ENCODE measurements around the gene MTHFSD. TPM values are rescaled to one million over a fixed set of nuclear protein-coding genes. Genes with fewer than 3 reads are reported as not detected.

The MTHFSD gene
- total and polyA plus RNA-seq, 2 donors = 11.0 to 18.4 TPM

DNA sequence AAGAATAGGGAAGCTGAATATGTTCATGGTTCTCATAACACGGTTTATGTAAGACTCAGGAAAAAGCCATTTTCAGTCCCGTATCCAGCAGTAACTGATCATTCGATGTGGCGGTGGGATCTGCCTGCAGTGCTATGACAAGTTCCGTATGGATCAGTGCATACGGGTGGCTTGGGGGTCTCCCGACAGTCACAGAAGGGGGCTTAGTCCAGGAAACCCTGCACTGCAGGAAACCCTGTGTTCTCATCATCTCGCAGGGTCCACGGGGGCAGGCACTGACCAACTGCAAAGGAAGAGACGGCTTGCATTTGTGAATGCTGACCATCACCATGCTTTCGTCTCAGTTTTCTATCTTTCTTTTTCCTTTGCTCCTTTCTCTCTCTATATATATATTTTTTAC, 7.7 kb downstream of the MTHFSD start:
- 98% methylated on average over 11 of the region's 11 CpGs for WGBS
- H3K27ac ChIP-seq (ENCODE audit: low read depth in 1 of 2, low read length in 1 of 2) = no peak overlapping the region
- peaks cover 26 to 29% of the 10 kb centered on the region in 2 donors for H3K36me3 ChIP-seq (ENCODE audit: control insufficient read depth in 2 of 2, insufficient read depth in 2 of 2, low read length in 1 of 2)
- no peaks in the 10 kb centered on the region for H3K9me3 ChIP-seq (ENCODE audit: control insufficient read depth in 2 of 2, insufficient read depth in 1 of 2, low read length in 1 of 2)
- H3K4me1 ChIP-seq (ENCODE audit: control insufficient read depth in 2 of 2, insufficient read depth in 2 of 2, low read length in 2 of 2) = peaks cover 12 to 27% of the 10 kb centered on the region in 2 donors
- no peaks in the 10 kb centered on the region for H3K27me3 ChIP-seq (ENCODE audit: control insufficient read depth in 2 of 2, insufficient read depth in 1 of 2, low read length in 1 of 2)
- H3K4me3 ChIP-seq (ENCODE audit: low read length in 2 of 2) = no peak overlapping the region
- DNase-seq (ENCODE audit: low read depth in 6 of 9, low spot score in 9 of 9) = no peak

DNA sequence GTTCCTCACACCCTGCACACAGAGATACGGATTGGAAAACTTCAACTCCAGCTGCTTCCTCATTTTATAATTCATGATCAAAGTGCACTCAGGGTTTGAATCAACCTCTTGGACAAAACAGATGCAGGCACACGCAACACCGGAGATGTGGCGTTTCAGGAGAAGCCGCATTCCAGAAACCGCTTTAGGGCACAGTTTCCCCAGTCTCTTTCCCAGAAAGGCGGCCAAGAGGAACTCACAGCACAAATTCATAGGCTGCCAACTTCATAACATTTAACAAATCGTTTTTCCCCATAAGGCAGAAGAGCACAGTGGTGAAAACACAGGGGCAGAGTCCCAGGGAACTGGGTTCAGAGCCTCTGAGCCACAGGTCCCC, 8.4 kb downstream of the MTHFSD start:
- no peak for DNase-seq (ENCODE audit: low read depth in 6 of 9, low spot score in 9 of 9)
- peak overlapping the region in 1 of 2 donors; percentile 21 for H3K27ac ChIP-seq (ENCODE audit: low read depth in 1 of 2, low read length in 1 of 2)
- peaks cover 12 to 24% of the 10 kb centered on the region in 2 donors for H3K4me1 ChIP-seq (ENCODE audit: control insufficient read depth in 2 of 2, insufficient read depth in 2 of 2, low read length in 2 of 2)
- no peaks in the 10 kb centered on the region for H3K27me3 ChIP-seq (ENCODE audit: control insufficient read depth in 2 of 2, insufficient read depth in 1 of 2, low read length in 1 of 2)
- H3K9me3 ChIP-seq (ENCODE audit: control insufficient read depth in 2 of 2, insufficient read depth in 1 of 2, low read length in 1 of 2) = no peaks in the 10 kb centered on the region
- H3K4me3 ChIP-seq (ENCODE audit: low read length in 2 of 2) = no peak overlapping the region
- peaks cover 30 to 33% of the 10 kb centered on the region in 2 donors for H3K36me3 ChIP-seq (ENCODE audit: control insufficient read depth in 2 of 2, insufficient read depth in 2 of 2, low read length in 1 of 2)
- WGBS = 95% methylated on average over 8 of the region's 8 CpGs

GRCh38 chr16:86545954-86546637, 8.9 kb downstream of the MTHFSD start:
- Histone ChIP-seq H3K36me3 (ENCODE audit: control insufficient read depth in 2 of 2, insufficient read depth in 2 of 2, low read length in 1 of 2) (peaks cover 31 to 34% of the 10 kb centered on the region in 2 donors), H3K27ac (ENCODE audit: low read depth in 1 of 2, low read length in 1 of 2) (peak overlapping the region in 1 of 2 donors; percentile 20), H3K27me3 (ENCODE audit: control insufficient read depth in 2 of 2, insufficient read depth in 1 of 2, low read length in 1 of 2) (no peaks in the 10 kb centered on the region), H3K4me3 (ENCODE audit: low read length in 2 of 2) (no peak overlapping the region), H3K9me3 (ENCODE audit: control insufficient read depth in 2 of 2, insufficient read depth in 1 of 2, low read length in 1 of 2) (no peaks in the 10 kb centered on the region), H3K4me1 (ENCODE audit: control insufficient read depth in 2 of 2, insufficient read depth in 2 of 2, low read length in 2 of 2) (peaks cover 12 to 22% of the 10 kb centered on the region in 2 donors)
- DNase-seq (ENCODE audit: low read depth in 6 of 9, low spot score in 9 of 9) = no peak
- 92% methylated on average over 19 of the region's 19 CpGs for WGBS

DNA sequence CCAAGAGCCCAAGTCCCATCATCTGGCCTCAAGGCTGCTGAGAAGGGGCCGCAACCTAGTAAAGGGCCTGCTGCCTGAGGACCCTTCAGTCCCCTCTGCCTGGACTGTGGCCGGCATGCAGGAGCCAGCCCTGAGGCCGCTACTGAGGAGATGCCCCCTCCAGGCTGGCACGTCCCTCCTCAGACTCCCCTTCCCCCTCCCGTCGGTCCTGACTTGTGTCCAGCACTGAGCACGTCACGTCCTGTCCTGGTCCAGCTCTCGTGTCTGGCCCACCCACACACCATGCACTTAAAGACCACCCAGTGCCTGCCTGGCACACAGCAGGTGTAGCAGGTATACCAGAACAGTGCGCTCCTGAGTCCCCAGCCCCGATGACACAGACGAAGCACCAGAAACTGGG, 9.6 kb downstream of the MTHFSD start:
- H3K27me3 ChIP-seq (ENCODE audit: control insufficient read depth in 2 of 2, insufficient read depth in 1 of 2, low read length in 1 of 2) = no peaks in the 10 kb centered on the region
- 81% methylated on average over 12 of the region's 12 CpGs for WGBS
- no peak overlapping the region for H3K4me3 ChIP-seq (ENCODE audit: low read length in 2 of 2)
- H3K36me3 ChIP-seq (ENCODE audit: control insufficient read depth in 2 of 2, insufficient read depth in 2 of 2, low read length in 1 of 2) = peaks cover 36 to 37% of the 10 kb centered on the region in 2 donors
- no peaks in the 10 kb centered on the region for H3K9me3 ChIP-seq (ENCODE audit: control insufficient read depth in 2 of 2, insufficient read depth in 1 of 2, low read length in 1 of 2)
- peaks cover 11 to 19% of the 10 kb centered on the region in 2 donors for H3K4me1 ChIP-seq (ENCODE audit: control insufficient read depth in 2 of 2, insufficient read depth in 2 of 2, low read length in 2 of 2)
- H3K27ac ChIP-seq (ENCODE audit: low read depth in 1 of 2, low read length in 1 of 2) = no peak overlapping the region
- no peak for DNase-seq (ENCODE audit: low read depth in 6 of 9, low spot score in 9 of 9)

DNA sequence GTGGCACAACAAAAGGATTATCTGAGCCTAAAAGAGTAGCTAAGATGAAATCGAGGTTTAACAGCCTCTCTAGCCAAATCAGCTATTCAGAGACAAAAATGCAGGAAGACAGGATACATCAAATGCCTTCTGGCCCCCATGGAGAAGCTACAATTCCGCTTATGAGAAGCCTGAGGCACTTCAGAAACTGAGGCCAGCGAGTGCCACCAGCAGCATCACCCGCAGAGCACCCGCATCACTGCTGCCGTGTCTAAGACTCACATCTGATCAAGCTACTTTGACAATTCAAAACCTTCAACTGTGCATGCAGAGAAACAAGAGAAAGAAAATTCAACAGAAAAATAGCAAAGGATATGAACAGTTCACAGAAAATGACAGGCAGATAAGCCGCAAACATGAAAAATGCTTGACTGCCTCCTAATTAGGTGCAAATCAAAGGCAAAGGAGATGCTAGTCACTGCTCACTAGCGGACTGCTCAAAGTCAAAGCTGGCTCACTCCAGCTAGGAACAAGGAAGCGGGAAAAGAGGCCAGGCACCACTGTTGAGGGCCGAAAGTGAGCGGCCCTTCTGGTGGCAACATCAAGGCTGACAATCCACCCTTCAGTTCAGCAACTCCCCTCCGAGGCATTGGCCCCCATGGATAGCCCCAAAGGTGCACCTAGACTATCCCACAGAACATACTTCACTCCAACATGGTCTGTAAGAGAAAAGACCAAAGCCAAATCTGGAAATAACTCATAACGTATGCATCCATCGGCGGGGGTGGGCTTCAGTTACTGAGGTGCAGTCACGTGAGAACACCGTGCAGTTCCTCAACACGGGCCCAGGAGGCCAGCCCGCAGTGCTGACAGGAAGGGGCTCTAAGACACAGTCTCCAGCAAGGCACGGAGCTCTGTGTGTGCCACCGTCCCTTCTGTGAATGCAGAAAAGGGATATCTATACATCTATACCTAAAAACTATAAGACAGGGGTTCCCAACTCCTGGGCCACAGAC, 12.0 kb downstream of the MTHFSD start:
- H3K4me1 ChIP-seq (ENCODE audit: control insufficient read depth in 2 of 2, insufficient read depth in 2 of 2, low read length in 2 of 2) = no peaks in the 10 kb centered on the region
- DNase-seq (ENCODE audit: low read depth in 6 of 9, low spot score in 9 of 9) = no peak
- H3K4me3 ChIP-seq (ENCODE audit: low read length in 2 of 2) = no peak overlapping the region
- H3K27ac ChIP-seq (ENCODE audit: low read depth in 1 of 2, low read length in 1 of 2) = no peak overlapping the region
- WGBS = 93% methylated on average over 21 of the region's 21 CpGs
- no peaks in the 10 kb centered on the region for H3K9me3 ChIP-seq (ENCODE audit: control insufficient read depth in 2 of 2, insufficient read depth in 1 of 2, low read length in 1 of 2)
- H3K36me3 ChIP-seq (ENCODE audit: control insufficient read depth in 2 of 2, insufficient read depth in 2 of 2, low read length in 1 of 2) = peaks cover 48 to 56% of the 10 kb centered on the region in 2 donors
- H3K27me3 ChIP-seq (ENCODE audit: control insufficient read depth in 2 of 2, insufficient read depth in 1 of 2, low read length in 1 of 2) = no peaks in the 10 kb centered on the region

GRCh38 chr16:86541560-86541959, 13.5 kb downstream of the MTHFSD start:
- Histone ChIP-seq H3K9me3 (ENCODE audit: control insufficient read depth in 2 of 2, insufficient read depth in 1 of 2, low read length in 1 of 2) (no peaks in the 10 kb centered on the region), H3K4me1 (ENCODE audit: control insufficient read depth in 2 of 2, insufficient read depth in 2 of 2, low read length in 2 of 2) (no peaks in the 10 kb centered on the region), H3K27me3 (ENCODE audit: control insufficient read depth in 2 of 2, insufficient read depth in 1 of 2, low read length in 1 of 2) (no peaks in the 10 kb centered on the region), H3K27ac (ENCODE audit: low read depth in 1 of 2, low read length in 1 of 2) (no peak overlapping the region), H3K4me3 (ENCODE audit: low read length in 2 of 2) (no peak overlapping the region), H3K36me3 (ENCODE audit: control insufficient read depth in 2 of 2, insufficient read depth in 2 of 2, low read length in 1 of 2) (peaks cover 46 to 55% of the 10 kb centered on the region in 2 donors)
- no peak for DNase-seq (ENCODE audit: low read depth in 6 of 9, low spot score in 9 of 9)
- 97% methylated on average over 11 of the region's 11 CpGs for WGBS

GRCh38 chr16:86540894-86541293, 14.1 kb downstream of the MTHFSD start:
- DNase-seq (ENCODE audit: low read depth in 6 of 9, low spot score in 9 of 9) = no peak
- 93% methylated on average over 6 of the region's 6 CpGs for WGBS
- Histone ChIP-seq H3K4me3 (ENCODE audit: low read length in 2 of 2) (no peak overlapping the region), H3K27ac (ENCODE audit: low read depth in 1 of 2, low read length in 1 of 2) (no peak overlapping the region), H3K36me3 (ENCODE audit: control insufficient read depth in 2 of 2, insufficient read depth in 2 of 2, low read length in 1 of 2) (peaks cover 46 to 55% of the 10 kb centered on the region in 2 donors), H3K9me3 (ENCODE audit: control insufficient read depth in 2 of 2, insufficient read depth in 1 of 2, low read length in 1 of 2) (no peaks in the 10 kb centered on the region), H3K4me1 (ENCODE audit: control insufficient read depth in 2 of 2, insufficient read depth in 2 of 2, low read length in 2 of 2) (no peaks in the 10 kb centered on the region), H3K27me3 (ENCODE audit: control insufficient read depth in 2 of 2, insufficient read depth in 1 of 2, low read length in 1 of 2) (no peaks in the 10 kb centered on the region)

DNA sequence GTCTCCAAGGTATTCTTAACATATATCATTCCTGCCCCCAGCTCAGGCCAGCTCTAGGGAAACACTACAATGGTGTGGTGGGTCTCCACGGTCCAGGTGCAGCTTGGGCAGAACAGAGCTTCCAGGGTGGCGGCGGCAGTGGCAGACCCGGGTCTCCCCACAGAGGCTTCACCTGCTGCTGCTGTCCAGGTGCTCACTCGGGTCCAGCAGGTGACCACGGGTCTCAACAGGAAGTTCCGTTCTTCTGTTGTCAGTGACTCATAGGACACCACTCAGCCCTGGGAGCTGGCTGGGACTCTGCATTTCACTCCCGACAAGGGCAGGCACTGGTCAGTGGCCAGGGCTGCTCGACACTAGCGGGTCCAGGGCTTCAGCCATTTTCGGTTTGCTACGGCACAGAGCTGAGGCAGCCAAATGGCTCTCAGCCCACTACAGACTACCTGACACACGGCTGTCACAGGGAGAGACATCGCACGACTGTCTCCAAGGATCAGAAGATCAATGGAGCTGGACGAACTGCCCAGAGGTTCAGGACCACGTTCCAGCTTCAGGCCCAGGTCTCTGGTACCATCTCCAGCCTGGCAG, 16.7 kb downstream of the MTHFSD start:
- no peaks in the 10 kb centered on the region for H3K9me3 ChIP-seq (ENCODE audit: control insufficient read depth in 2 of 2, insufficient read depth in 1 of 2, low read length in 1 of 2)
- peaks cover 38 to 52% of the 10 kb centered on the region in 2 donors for H3K36me3 ChIP-seq (ENCODE audit: control insufficient read depth in 2 of 2, insufficient read depth in 2 of 2, low read length in 1 of 2)
- no peak overlapping the region for H3K4me3 ChIP-seq (ENCODE audit: low read length in 2 of 2)
- H3K27me3 ChIP-seq (ENCODE audit: control insufficient read depth in 2 of 2, insufficient read depth in 1 of 2, low read length in 1 of 2) = no peaks in the 10 kb centered on the region
- DNase-seq (ENCODE audit: low read depth in 6 of 9, low spot score in 9 of 9) = no peak
- no peaks in the 10 kb centered on the region for H3K4me1 ChIP-seq (ENCODE audit: control insufficient read depth in 2 of 2, insufficient read depth in 2 of 2, low read length in 2 of 2)
- WGBS = 98% methylated on average over 17 of the region's 17 CpGs
- no peak overlapping the region for H3K27ac ChIP-seq (ENCODE audit: low read depth in 1 of 2, low read length in 1 of 2)

GRCh38 chr16:86537486-86537885, 17.5 kb downstream of the MTHFSD start:
- H3K9me3 ChIP-seq (ENCODE audit: control insufficient read depth in 2 of 2, insufficient read depth in 1 of 2, low read length in 1 of 2) = no peaks in the 10 kb centered on the region
- no peak overlapping the region for H3K27ac ChIP-seq (ENCODE audit: low read depth in 1 of 2, low read length in 1 of 2)
- no peak for DNase-seq (ENCODE audit: low read depth in 6 of 9, low spot score in 9 of 9)
- no peaks in the 10 kb centered on the region for H3K27me3 ChIP-seq (ENCODE audit: control insufficient read depth in 2 of 2, insufficient read depth in 1 of 2, low read length in 1 of 2)
- no peak overlapping the region for H3K4me3 ChIP-seq (ENCODE audit: low read length in 2 of 2)
- peaks cover 35 to 53% of the 10 kb centered on the region in 2 donors for H3K36me3 ChIP-seq (ENCODE audit: control insufficient read depth in 2 of 2, insufficient read depth in 2 of 2, low read length in 1 of 2)
- WGBS = over 99% methylated on average over 4 of the region's 4 CpGs
- no peaks in the 10 kb centered on the region for H3K4me1 ChIP-seq (ENCODE audit: control insufficient read depth in 2 of 2, insufficient read depth in 2 of 2, low read length in 2 of 2)
